K562 (cell line): ENCODE measurements around the gene AFF2. TPM values are rescaled to one million over a fixed set of nuclear protein-coding genes. Genes with fewer than 3 reads are reported as not detected.

Experiments
- ATAC-seq: fragments of 200-7000 bp; cut with Tn5 transposase; 3 replicates; pipeline ENCODE4 v1.9.1; 2020; ENCODE audit warnings: moderate library complexity
- BruUV-seq: library from RNA; stranded (reverse); fragments of 400-500 nt; replicated peaks from 2 replicates; lab custom pipeline; 2021; lab: Mats Ljungman, UMichigan
- CTCF ChIA-PET: fragments of 300-600 bp; formaldehyde crosslinking; extraction: SDS; loops from one replicate; lab custom pipeline; 2021; ENCODE audit warnings: low intra/inter-chr PET ratio; lab: Yijun Ruan, JAX
- POLR2A ChIA-PET: fragments of 300-600, 350-650 bp; sonication (Branson Sonifier 250); formaldehyde crosslinking; extraction: SDS; loops from one replicate; lab custom pipeline; 2021; ENCODE audit warnings: antibody characterized with exemption, inconsistent platforms; lab: Yijun Ruan, JAX
- DNase-seq, 4 experiments: peaks; one replicate each; pipeline versions ENCODE4 v3.0.0 to v3.0.0-alpha.2; 2011 to 2018; ENCODE audit warnings: low spot score in 3 of 4, mixed read lengths in 3 of 4; ENCODE audit errors: extremely low read depth in 1 of 4
- FAIRE-seq: peaks from 2 replicates; lab custom pipeline; 2011; peaks lifted over from hg19 to GRCh38; lab: Jason Lieb, UNC
- H2AFZ ChIP-seq: 2 replicates; pipeline ENCODE4 v1.6.0; 2011; ENCODE audit warnings: low read depth, low read length, control low read depth, inconsistent platforms
- H3K27ac ChIP-seq: fragments of 200-600 bp; 3 replicates; pipeline ENCODE4 v1.8.0; 2011; ENCODE audit warnings: low read depth, mild to moderate bottlenecking, control low read depth, inconsistent platforms, low read length, moderate library complexity, mixed read lengths; ENCODE audit errors: extremely low read depth
- H3K27me3 ChIP-seq, 2 experiments: fragments of 300-600 bp in 1 of 2; 2 replicates in 1 of 2; 3 replicates in 1 of 2; pipeline versions ENCODE4 v1.6.0 to v1.8.0; 2011; ENCODE audit warnings: inconsistent platforms in 2 of 2, low read length in 2 of 2, mild to moderate bottlenecking in 1 of 2, mixed read lengths in 1 of 2, moderate library complexity in 1 of 2; ENCODE audit not compliant: control insufficient read depth in 2 of 2, insufficient read depth in 2 of 2
- H3K36me3 ChIP-seq: fragments of 300-600 bp; 3 replicates; pipeline ENCODE4 v1.8.0; 2011; ENCODE audit warnings: mild to moderate bottlenecking, low read length, inconsistent platforms; ENCODE audit not compliant: control insufficient read depth, insufficient read depth
- H3K4me1 ChIP-seq, 2 experiments: fragments of 200-600 bp in 1 of 2; replicated peaks in 1 of 2; 2 replicates in 1 of 2; 3 replicates in 1 of 2; pipeline versions ENCODE4 v1.5.1 to v1.8.0; 2011; ENCODE audit warnings: inconsistent platforms in 2 of 2, low read length in 2 of 2, mild to moderate bottlenecking in 1 of 2, mixed read lengths in 1 of 2, moderate library complexity in 1 of 2; ENCODE audit not compliant: control insufficient read depth in 2 of 2, insufficient read depth in 2 of 2
- H3K4me2 ChIP-seq: 2 replicates; pipeline ENCODE4 v1.6.1; 2011; ENCODE audit warnings: low read length, control low read depth, inconsistent platforms, mixed read lengths; ENCODE audit not compliant: insufficient read depth
- H3K4me3 ChIP-seq: fragments of 200-600 bp; sonication (generic), shearing (Covaris generic); 2 replicates; pipeline ENCODE4 v1.5.1; 2016; ENCODE audit warnings: control low read depth, inconsistent platforms
- H3K79me2 ChIP-seq: fragments of 200-600 bp; 3 replicates; pipeline ENCODE4 v1.8.0; 2011; ENCODE audit warnings: low read length, inconsistent platforms; ENCODE audit not compliant: control insufficient read depth, insufficient read depth
- H3K9ac ChIP-seq, 2 experiments: 2 replicates each; pipeline versions ENCODE4 v1.6.0 to v1.6.1; 2011; ENCODE audit warnings: low read depth in 2 of 2, low read length in 2 of 2, control low read depth in 1 of 2, inconsistent platforms in 1 of 2, mild to moderate bottlenecking in 1 of 2, mixed read lengths in 1 of 2; ENCODE audit not compliant: insufficient read depth in 1 of 2
- H3K9me1 ChIP-seq: one replicate; pipeline ENCODE4 v1.6.0; 2011; ENCODE audit warnings: inconsistent platforms, mild to moderate bottlenecking, low read length, moderate library complexity; ENCODE audit not compliant: control insufficient read depth, insufficient read depth
- H3K9me3 ChIP-seq: replicated peaks from 2 replicates; pipeline ENCODE4 v1.5.1; 2011; ENCODE audit warnings: low read depth, low read length, inconsistent platforms; ENCODE audit not compliant: control insufficient read depth, insufficient read depth
- H4K20me1 ChIP-seq: replicated peaks from 2 replicates; pipeline ENCODE4 v1.6.1; 2011; ENCODE audit warnings: low read length, inconsistent platforms, mixed read lengths; ENCODE audit not compliant: control insufficient read depth, insufficient read depth
- BDP1 ChIP-seq: IDR thresholded peaks from 3 replicates; pipeline ENCODE4 v1.6.1; 2011; ENCODE audit not compliant: insufficient read length, insufficient read depth
- HEY1 ChIP-seq: fragments of 250-450 bp; sonication (Bioruptor Pico); IDR thresholded peaks from 2 replicates; pipeline ENCODE4 v1.5.0; 2020; ENCODE audit warnings: mild to moderate bottlenecking, moderate library complexity, borderline replicate concordance
- MAFG ChIP-seq: fragments of 450-650 bp; conservative IDR thresholded peaks from 2 replicates; pipeline ENCODE4 v1.6.1; 2016; ENCODE audit warnings: missing genetic modification characterization, missing compliant biosample characterization
- MEF2D ChIP-seq: conservative IDR thresholded peaks from 2 replicates; pipeline ENCODE4 v1.6.1; 2016; ENCODE audit warnings: low read depth, missing genetic modification characterization, missing compliant biosample characterization
- OTX1 ChIP-seq: fragments of 450-650 bp; formaldehyde crosslinking; IDR thresholded peaks from 2 replicates; pipeline ENCODE4 v1.4.0; 2022; ENCODE audit warnings: mild to moderate bottlenecking
- SETDB1 ChIP-seq: IDR thresholded peaks from one replicate; pipeline ENCODE4 v1.6.1; 2012; ENCODE audit warnings: low read length, control low read depth, inconsistent platforms
- SMAD1 ChIP-seq: fragments of 150-350 bp; IDR thresholded peaks from 2 replicates; pipeline ENCODE4 v1.6.1; 2014; ENCODE audit warnings: low read length, low read depth; ENCODE audit not compliant: partially characterized antibody
- WGBS: fragments of 100-300 bp; shearing (Covaris generic); methylation state at CpG from one replicate; pipeline ENCODE4 v1.1.6; 2016; ENCODE audit warnings: low coverage, mixed read lengths; ENCODE audit not compliant: insufficient coverage; ENCODE audit errors: missing lambda C conversion rate; 5-methylcytosine and 5-hydroxymethylcytosine counted together
- in situ Hi-C: fragments of 300-500 bp; cut with MboI; formaldehyde crosslinking; loops from 4 replicates; pipeline ENCODE4 v1.15.0; 2018; ENCODE audit warnings: inconsistent platforms, mixed read lengths
- intact Hi-C: fragments of 100-400 bp; cut with micrococcal nuclease; formaldehyde crosslinking; loops from 2 replicates; pipeline ENCODE4 v1.14.2; 2022
- polyA plus RNA-seq, 8 experiments: library from polyadenylated mRNA; depleted of rRNA in 4 of 8; stranded (reverse) in 5 of 8; unstranded in 3 of 8; fragments of >200 nt; fragmentation: Nextera tagmentation in 2 of 8; fragmentation: Illumina TruSeq in 1 of 8; extraction: Ambion mirVana in 2 of 8; extraction: Trizol in 1 of 8; gene quantifications; 2 replicates each; pipeline versions ENCODE4 v1.2.1 to v1.2.3, GENCODE V29; 2011 to 2014; ENCODE audit warnings: inconsistent platforms in 1 of 8, missing spikeins in 1 of 8
- total RNA-seq, 7 experiments: library from RNA; depleted of rRNA in 6 of 7; stranded (reverse); fragments of >200 nt in 6 of 7; fragmentation: Illumina TruSeq in 2 of 7; extraction: Trizol in 2 of 7; gene quantifications; 2 replicates each; pipeline versions ENCODE4 v1.2.1 to v1.2.3, GENCODE V29; 2011 to 2021; ENCODE audit warnings: low replicate concordance in 1 of 7
- TF ChIP-seq, protein P1 (sequence below): fragments of 450-650 bp; IDR thresholded peaks from 2 replicates; pipeline ENCODE4 v1.6.1; 2017; ENCODE audit warnings: antibody characterized with exemption, mild to moderate bottlenecking
- TF ChIP-seq, protein P2 (sequence below): fragments of 450-650 bp; IDR thresholded peaks from 2 replicates; pipeline ENCODE4 v1.6.1; 2016

Gene AFF2
- total and polyA plus RNA-seq, 9 of the 15 experiments (the other 6 are each of a cell fraction or from before 2014, with no cell fraction given) = 0.01 to 0.20 (median 0.07) TPM

DNA sequence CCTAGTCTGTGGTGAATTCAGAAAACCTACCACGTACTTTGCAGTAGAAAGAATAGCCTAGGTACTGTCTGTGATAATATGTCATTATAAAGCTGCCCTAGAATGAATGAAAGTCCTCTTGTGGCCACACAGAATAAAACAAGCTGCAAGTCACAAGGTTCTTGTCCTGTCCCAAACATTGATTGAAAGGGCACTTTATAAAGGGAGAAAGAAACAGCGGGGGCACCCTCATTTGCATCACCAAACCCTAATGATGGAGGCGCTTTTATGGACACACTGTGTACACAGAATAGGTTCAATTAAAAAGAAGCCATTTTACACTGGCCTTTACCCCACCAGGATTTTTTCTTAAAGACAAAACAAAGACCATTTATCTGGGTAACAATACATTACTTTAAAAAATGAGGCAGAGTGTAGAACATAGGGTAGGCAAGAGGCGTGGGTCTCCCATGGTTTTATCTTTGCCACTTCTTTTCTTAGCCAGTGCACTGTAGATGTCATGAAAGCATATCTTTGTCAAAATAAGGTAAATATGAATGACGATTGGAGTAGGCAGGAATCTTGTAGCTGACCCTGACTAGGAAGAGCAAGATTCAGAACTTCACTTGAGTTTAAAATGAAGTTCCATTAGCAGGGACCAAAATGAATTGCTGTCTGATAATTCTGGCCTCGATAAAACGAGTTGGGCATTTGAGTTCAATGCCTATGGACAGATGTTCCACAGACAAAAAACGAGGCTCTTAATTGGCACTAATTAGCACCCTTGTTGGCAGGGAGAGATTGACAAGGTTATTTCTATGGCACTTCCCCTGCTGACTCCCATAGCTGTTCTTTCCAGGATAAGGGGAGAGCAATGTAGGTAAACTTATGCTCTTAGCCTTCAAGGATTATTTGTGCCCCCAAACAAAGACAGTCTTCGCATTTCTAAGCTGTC, 365.1 kb downstream of the AFF2 start:
- Histone ChIP-seq H3K4me3 (no peak overlapping the region), H2AFZ (no peak overlapping the region)
- no peak for TF ChIP-seq MAFG (tag)
- TF ChIP-seq, all 486 proteins: peak for 0
- DNase-seq = no peak
- Histone ChIP-seq H3K4me1 (no peaks in the 10 kb centered on the region), H3K27ac (no peak overlapping the region), H3K36me3 (no peaks in the 10 kb centered on the region), H3K79me2 (no peaks in the 10 kb centered on the region), H3K27me3 (no peaks in the 10 kb centered on the region), H3K9me1 (no peaks in the 10 kb centered on the region), H3K9ac (no peak overlapping the region), H3K4me2 (no peak overlapping the region), H3K9me3 (no peaks in the 10 kb centered on the region), H4K20me1 (no peaks in the 10 kb centered on the region)
- 2% methylated on average over 7 of the region's 9 CpGs for WGBS
- ATAC-seq = no peak
- in situ Hi-C loops (no loop called here), intact Hi-C loops (no loop called here)
- BruUV-seq = no TSS peak
- ChIA-PET CTCF (no interaction called here), POLR2A (no interaction called here)
- no peak for FAIRE-seq

GRCh38 chrX:148867596-148867995, 367.2 kb downstream of the AFF2 start:
- DNase-seq (no peak), ATAC-seq (no peak), FAIRE-seq (no peak)
- 0% methylated on average over 2 of the region's 2 CpGs for WGBS
- no peak overlapping the region for H2AFZ ChIP-seq
- H3K9me1 ChIP-seq = no peaks in the 10 kb centered on the region
- ChIA-PET CTCF (no interaction called here), POLR2A (no interaction called here)
- no peaks in the 10 kb centered on the region for H3K79me2 ChIP-seq
- intact Hi-C loops = no loop called here
- no peaks in the 10 kb centered on the region for H4K20me1 ChIP-seq
- H3K9ac ChIP-seq = no peak overlapping the region
- no peak overlapping the region for H3K4me2 ChIP-seq
- no peaks in the 10 kb centered on the region for H3K9me3 ChIP-seq
- no TSS peak for BruUV-seq
- no peaks in the 10 kb centered on the region for H3K27me3 ChIP-seq
- H3K4me1 ChIP-seq = no peaks in the 10 kb centered on the region
- H3K36me3 ChIP-seq = no peaks in the 10 kb centered on the region
- no peak overlapping the region for H3K4me3 ChIP-seq
- in situ Hi-C loops = no loop called here
- no peak overlapping the region for H3K27ac ChIP-seq
- TF ChIP-seq SETDB1 (no peak), HEY1 (CRISPR knock-in tag) (no peak), SMAD1 (no peak), OTX1 (no peak), BDP1 (no peak), MEF2D (no peak)
- TF ChIP-seq, protein P1, sequence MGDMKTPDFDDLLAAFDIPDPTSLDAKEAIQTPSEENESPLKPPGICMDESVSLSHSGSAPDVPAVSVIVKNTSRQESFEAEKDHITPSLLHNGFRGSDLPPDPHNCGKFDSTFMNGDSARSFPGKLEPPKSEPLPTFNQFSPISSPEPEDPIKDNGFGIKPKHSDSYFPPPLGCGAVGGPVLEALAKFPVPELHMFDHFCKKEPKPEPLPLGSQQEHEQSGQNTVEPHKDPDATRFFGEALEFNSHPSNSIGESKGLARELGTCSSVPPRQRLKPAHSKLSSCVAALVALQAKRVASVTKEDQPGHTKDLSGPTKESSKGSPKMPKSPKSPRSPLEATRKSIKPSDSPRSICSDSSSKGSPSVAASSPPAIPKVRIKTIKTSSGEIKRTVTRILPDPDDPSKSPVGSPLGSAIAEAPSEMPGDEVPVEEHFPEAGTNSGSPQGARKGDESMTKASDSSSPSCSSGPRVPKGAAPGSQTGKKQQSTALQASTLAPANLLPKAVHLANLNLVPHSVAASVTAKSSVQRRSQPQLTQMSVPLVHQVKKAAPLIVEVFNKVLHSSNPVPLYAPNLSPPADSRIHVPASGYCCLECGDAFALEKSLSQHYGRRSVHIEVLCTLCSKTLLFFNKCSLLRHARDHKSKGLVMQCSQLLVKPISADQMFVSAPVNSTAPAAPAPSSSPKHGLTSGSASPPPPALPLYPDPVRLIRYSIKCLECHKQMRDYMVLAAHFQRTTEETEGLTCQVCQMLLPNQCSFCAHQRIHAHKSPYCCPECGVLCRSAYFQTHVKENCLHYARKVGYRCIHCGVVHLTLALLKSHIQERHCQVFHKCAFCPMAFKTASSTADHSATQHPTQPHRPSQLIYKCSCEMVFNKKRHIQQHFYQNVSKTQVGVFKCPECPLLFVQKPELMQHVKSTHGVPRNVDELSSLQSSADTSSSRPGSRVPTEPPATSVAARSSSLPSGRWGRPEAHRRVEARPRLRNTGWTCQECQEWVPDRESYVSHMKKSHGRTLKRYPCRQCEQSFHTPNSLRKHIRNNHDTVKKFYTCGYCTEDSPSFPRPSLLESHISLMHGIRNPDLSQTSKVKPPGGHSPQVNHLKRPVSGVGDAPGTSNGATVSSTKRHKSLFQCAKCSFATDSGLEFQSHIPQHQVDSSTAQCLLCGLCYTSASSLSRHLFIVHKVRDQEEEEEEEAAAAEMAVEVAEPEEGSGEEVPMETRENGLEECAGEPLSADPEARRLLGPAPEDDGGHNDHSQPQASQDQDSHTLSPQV = no peak
- TF ChIP-seq, protein P2, sequence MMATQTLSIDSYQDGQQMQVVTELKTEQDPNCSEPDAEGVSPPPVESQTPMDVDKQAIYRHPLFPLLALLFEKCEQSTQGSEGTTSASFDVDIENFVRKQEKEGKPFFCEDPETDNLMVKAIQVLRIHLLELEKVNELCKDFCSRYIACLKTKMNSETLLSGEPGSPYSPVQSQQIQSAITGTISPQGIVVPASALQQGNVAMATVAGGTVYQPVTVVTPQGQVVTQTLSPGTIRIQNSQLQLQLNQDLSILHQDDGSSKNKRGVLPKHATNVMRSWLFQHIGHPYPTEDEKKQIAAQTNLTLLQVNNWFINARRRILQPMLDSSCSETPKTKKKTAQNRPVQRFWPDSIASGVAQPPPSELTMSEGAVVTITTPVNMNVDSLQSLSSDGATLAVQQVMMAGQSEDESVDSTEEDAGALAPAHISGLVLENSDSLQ = no peak
